ENCODE measurements around the gene TNFRSF4.

GRCh38 chr1:1206376-1206965, 7.5 kb downstream of the TNFRSF4 start, which contains the start of gene TNFRSF18:
- TF ChIP-seq EZH2 (conservative IDR thresholded peaks at IDR 0.05; ENCODE audit: low read depth, low read length) (0 out of 2 replicates have a peak, but pooled peaks have one; percentile 82), ELK4 (CRISPR knock-in tag; IDR thresholded peaks at IDR 0.05; ENCODE audit: borderline replicate concordance) (no peak)
